Measurements from ENCODE around the gene FFAR3.

The FFAR3 gene

GRCh38 chr19:35331551-35332214, 26.6 kb upstream of the FFAR3 start:
- DNase-seq, result no peak

- no peak for DNase-seq
Measured at GRCh38 chr19:35332817-35333216, 25.4 kb upstream of the FFAR3 start.

- no peak for DNase-seq
Measured at GRCh38 chr19:35334144-35334753, 24.0 kb upstream of the FFAR3 start.

GRCh38 chr19:35336166-35336955, 21.9 kb upstream of the FFAR3 start:
- DNase-seq, result no peak

GRCh38 chr19:35337097-35337983, 20.9 kb upstream of the FFAR3 start:
- DNase-seq, result no peak

- no peak for DNase-seq
Measured at GRCh38 chr19:35337984-35338296, 20.3 kb upstream of the FFAR3 start.

- DNase-seq, result no peak
Measured at GRCh38 chr19:35340431-35340830, 17.8 kb upstream of the FFAR3 start.

GRCh38 chr19:35341006-35341405, 17.3 kb upstream of the FFAR3 start:
- DNase-seq, result no peak

- DNase-seq, result no peak
Measured at GRCh38 chr19:35341565-35342225, 16.6 kb upstream of the FFAR3 start.

GRCh38 chr19:35342430-35342829, 15.8 kb upstream of the FFAR3 start:
- DNase-seq, result no peak

- DNase-seq, result no peak
Measured at GRCh38 chr19:35344511-35345031, 13.7 kb upstream of the FFAR3 start.

- no peak for DNase-seq
Measured at GRCh38 chr19:35345671-35346111, 12.6 kb upstream of the FFAR3 start.

GRCh38 chr19:35346193-35347052, 11.8 kb upstream of the FFAR3 start:
- DNase-seq, result no peak

GRCh38 chr19:35347171-35347929, 10.9 kb upstream of the FFAR3 start, which contains the start of gene FFAR1:
Gene FFAR1 (plus strand): TSS chr19:35347902. CDS start chr19:35351552, 3,650 bp downstream.
- DNase-seq, result no peak

GRCh38 chr19:35347930-35348298, 10.3 kb upstream of the FFAR3 start:
- no peak for DNase-seq

- DNase-seq, result no peak
Measured at GRCh38 chr19:35348911-35349611, 9.2 kb upstream of the FFAR3 start.

GRCh38 chr19:35349614-35350521, 8.4 kb upstream of the FFAR3 start:
- no peak for DNase-seq

GRCh38 chr19:35350591-35350990, 7.7 kb upstream of the FFAR3 start:
- no peak for DNase-seq
